K562 (cell line): ENCODE results near the gene BHLHE40. TPM values are rescaled to one million over a fixed set of nuclear protein-coding genes. Genes with fewer than 3 reads are reported as not detected.

Experiments used
- ATF1 ChIP-seq, 2 experiments: fragments of 450-650 bp in 1 of 2; IDR thresholded peaks; 2 replicates each; pipeline ENCODE4 v1.6.1; 2016; ENCODE audit warnings: missing compliant biosample characterization in 1 of 2, missing genetic modification characterization in 1 of 2
- CBX3 ChIP-seq, 2 experiments: IDR thresholded peaks; 1 replicate in 1 of 2; 2 replicates in 1 of 2; pipeline ENCODE4 v1.6.1; 2012; ENCODE audit warnings: inconsistent platforms in 2 of 2, low read length in 2 of 2, borderline replicate concordance in 1 of 2, control low read depth in 1 of 2
- EGR1 ChIP-seq: fragments of 450-650 bp; conservative IDR thresholded peaks from 2 replicates; pipeline ENCODE4 v1.6.1; 2017; ENCODE audit warnings: mild to moderate bottlenecking
- EHMT2 ChIP-seq: fragments of 450-650 bp; IDR thresholded peaks from 2 replicates; pipeline ENCODE4 v1.6.1; 2018; ENCODE audit warnings: antibody characterized with exemption
- ETV1 ChIP-seq: fragments of 450-650 bp; conservative IDR thresholded peaks from 2 replicates; pipeline ENCODE4 v1.6.1; 2016; ENCODE audit warnings: missing genetic modification characterization, control low read depth, low read depth, missing compliant biosample characterization
- FOXK1 ChIP-seq: sonication (generic); formaldehyde crosslinking; IDR thresholded peaks from 2 replicates; pipeline ENCODE4 v1.8.0; 2022; ENCODE audit warnings: missing genetic modification reagents, mild to moderate bottlenecking, borderline replicate concordance
- FOXK2 ChIP-seq, 2 experiments: fragments of 450-650 bp; IDR thresholded peaks in 1 of 2; conservative IDR thresholded peaks in 1 of 2; 2 replicates each; pipeline ENCODE4 v1.6.1; 2016; ENCODE audit warnings: low read depth in 2 of 2, mild to moderate bottlenecking in 1 of 2
- GTF2F1 ChIP-seq: IDR thresholded peaks from 2 replicates; pipeline ENCODE4 v1.6.1; 2011; ENCODE audit warnings: low read depth, low read length, improper control_type of control experiment
- HDGF ChIP-seq: fragments of 450-650 bp; IDR thresholded peaks from 2 replicates; pipeline ENCODE4 v1.6.1; 2016
- KDM5B ChIP-seq: fragments of 200-600 bp; sonication (generic); IDR thresholded peaks from 2 replicates; pipeline ENCODE4 v1.6.1; 2012; ENCODE audit warnings: low read depth, mild to moderate bottlenecking, moderate library complexity, low read length, control low read depth, inconsistent platforms; ENCODE audit not compliant: insufficient replicate concordance
- LEF1 ChIP-seq: fragments of 450-650 bp; IDR thresholded peaks from 2 replicates; pipeline ENCODE4 v1.6.1; 2016; ENCODE audit warnings: mild to moderate bottlenecking
- MTA2 ChIP-seq: fragments of 450-650 bp; IDR thresholded peaks from 2 replicates; pipeline ENCODE4 v1.6.1; 2016; ENCODE audit warnings: low read depth
- NR2C1 ChIP-seq, 2 experiments: fragments of 450-650 bp; IDR thresholded peaks; 2 replicates each; pipeline ENCODE4 v1.6.1; 2017; ENCODE audit warnings: mild to moderate bottlenecking in 2 of 2, antibody characterized with exemption in 1 of 2, inconsistent platforms in 1 of 2, missing compliant biosample characterization in 1 of 2, missing genetic modification characterization in 1 of 2
- SAP30 ChIP-seq: fragments of 200-600 bp; sonication (generic); IDR thresholded peaks from 2 replicates; pipeline ENCODE4 v1.6.1; 2012; ENCODE audit warnings: borderline replicate concordance, low read depth, mild to moderate bottlenecking, moderate library complexity, low read length, control low read depth, inconsistent platforms; ENCODE audit not compliant: insufficient read depth, poor library complexity, severe bottlenecking
- TAL1 ChIP-seq: fragments of 450-650 bp; IDR thresholded peaks from 2 replicates; pipeline ENCODE4 v1.6.1; 2016; ENCODE audit warnings: mild to moderate bottlenecking
- TARDBP ChIP-seq: fragments of 450-650 bp; IDR thresholded peaks from 2 replicates; pipeline ENCODE4 v1.6.1; 2016
- ZNF175 ChIP-seq: fragments of 200-800 bp; sonication (Bioruptor generic); IDR thresholded peaks from 2 replicates; pipeline ENCODE4 v1.6.1; 2016; ENCODE audit warnings: low read depth, mild to moderate bottlenecking, missing genetic modification characterization, missing compliant biosample characterization
- ZNF707 ChIP-seq: fragments of 250-450 bp; sonication (Bioruptor Pico); conservative IDR thresholded peaks from 2 replicates; pipeline ENCODE4 v1.8.0; 2022; ENCODE audit warnings: inconsistent platforms, mild to moderate bottlenecking, moderate library complexity
- ZNF76 ChIP-seq: fragments of 250-450 bp; sonication (Bioruptor Pico); IDR thresholded peaks from 2 replicates; pipeline ENCODE4 v1.4.0; 2020; ENCODE audit warnings: mild to moderate bottlenecking, moderate library complexity, borderline replicate concordance
- polyA plus RNA-seq, 8 experiments: library from polyadenylated mRNA; depleted of rRNA in 4 of 8; stranded (reverse) in 5 of 8; unstranded in 3 of 8; fragments of >200 nt; fragmentation: Nextera tagmentation in 2 of 8; fragmentation: Illumina TruSeq in 1 of 8; extraction: Ambion mirVana in 2 of 8; extraction: Trizol in 1 of 8; gene quantifications; 2 replicates each; pipeline versions ENCODE4 v1.2.1 to v1.2.3, GENCODE V29; 2011 to 2014; ENCODE audit warnings: inconsistent platforms in 1 of 8, missing spikeins in 1 of 8
- total RNA-seq, 7 experiments: library from RNA; depleted of rRNA in 6 of 7; stranded (reverse); fragments of >200 nt in 6 of 7; fragmentation: Illumina TruSeq in 2 of 7; extraction: Trizol in 2 of 7; gene quantifications; 2 replicates each; pipeline versions ENCODE4 v1.2.1 to v1.2.3, GENCODE V29; 2011 to 2021; ENCODE audit warnings: low replicate concordance in 1 of 7
- TF ChIP-seq, protein P1 (sequence below), 2 experiments: IDR thresholded peaks; 2 replicates each; pipeline ENCODE4 v1.6.1; 2011; ENCODE audit warnings: borderline replicate concordance in 1 of 2, control low read depth in 1 of 2, low read depth in 1 of 2, low read length in 1 of 2, mild to moderate bottlenecking in 1 of 2, mixed read lengths in 1 of 2, moderate library complexity in 1 of 2; ENCODE audit not compliant: insufficient read depth in 1 of 2, insufficient read length in 1 of 2, poor library complexity in 1 of 2, severe bottlenecking in 1 of 2; ENCODE audit errors: extremely low read depth in 1 of 2
- TF ChIP-seq, protein P2 (sequence below), 2 experiments: fragments of 200-800 bp in 1 of 2; sonication (Bioruptor generic) in 1 of 2; sonication (generic) in 1 of 2; formaldehyde crosslinking in 1 of 2; IDR thresholded peaks in 1 of 2; conservative IDR thresholded peaks in 1 of 2; 2 replicates each; pipeline versions ENCODE4 v1.5.0 to v1.6.1; 2016 to 2020; ENCODE audit warnings: missing compliant biosample characterization in 1 of 2, missing genetic modification characterization in 1 of 2, missing genetic modification reagents in 1 of 2
- TF ChIP-seq, protein P3 (sequence below): fragments of 450-650 bp; IDR thresholded peaks from 2 replicates; pipeline ENCODE4 v1.7.0; 2016; ENCODE audit warnings: borderline replicate concordance

BHLHE40 gene
- total and polyA plus RNA-seq, 9 of the 15 experiments (the other 6 are each of a cell fraction or from before 2014, with no cell fraction given), result 12.0 to 83.9 (median 31.4) TPM

GRCh38 chr3:4988983-4989834 is 10.0 kb downstream of the BHLHE40 start (continued):
- TF ChIP-seq, protein P1, sequence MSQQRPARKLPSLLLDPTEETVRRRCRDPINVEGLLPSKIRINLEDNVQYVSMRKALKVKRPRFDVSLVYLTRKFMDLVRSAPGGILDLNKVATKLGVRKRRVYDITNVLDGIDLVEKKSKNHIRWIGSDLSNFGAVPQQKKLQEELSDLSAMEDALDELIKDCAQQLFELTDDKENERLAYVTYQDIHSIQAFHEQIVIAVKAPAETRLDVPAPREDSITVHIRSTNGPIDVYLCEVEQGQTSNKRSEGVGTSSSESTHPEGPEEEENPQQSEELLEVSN (IDR thresholded peaks at IDR 0.05; ENCODE audit: borderline replicate concordance in 1 of 2, extremely low read depth in 1 of 2, insufficient read depth in 1 of 2, insufficient read length in 1 of 2, low read depth in 1 of 2, low read length in 1 of 2, poor library complexity in 1 of 2, severe bottlenecking in 1 of 2), result peak; percentile 82 to 85
- 0 out of 2 replicates have a peak, but pooled peaks have one; percentile 35 for TF ChIP-seq HDGF
- no peak for TF ChIP-seq GTF2F1
- TF ChIP-seq ZNF707 (CRISPR knock-in tag), result 0 out of 2 replicates have a peak, but pooled peaks have one; percentile 2
- no peak for TF ChIP-seq NR2C1 (IDR thresholded peaks at IDR 0.05)
- peak; percentile 76 for TF ChIP-seq NR2C1 (tag; IDR thresholded peaks at IDR 0.05)
- peak; percentile 82 for TF ChIP-seq ZNF175 (CRISPR knock-in tag)
- TF ChIP-seq CBX3 (IDR thresholded peaks at IDR 0.05; ENCODE audit: borderline replicate concordance in 1 of 2, low read length in 2 of 2), result peak in 1 of 2 experiments; percentile 57; a peak in 1 of 3 replicates
- 0 out of 2 replicates have a peak, but pooled peaks have one; percentile 43 for TF ChIP-seq ETV1 (tag)
- TF ChIP-seq KDM5B, result peak; percentile 49
- no peak for TF ChIP-seq ATF1 (CRISPR knock-in tag; IDR thresholded peaks at IDR 0.05)
- TF ChIP-seq ATF1 (tag; IDR thresholded peaks at IDR 0.05), result peak; percentile 68
- no peak; the same call in 1 of the 2 replicates for TF ChIP-seq LEF1
- peak; percentile 45; the same call in 1 of the 2 replicates for TF ChIP-seq EHMT2
- TF ChIP-seq EGR1, result peak; percentile 41; the same call in 1 of the 2 replicates
- TF ChIP-seq, protein P2, sequence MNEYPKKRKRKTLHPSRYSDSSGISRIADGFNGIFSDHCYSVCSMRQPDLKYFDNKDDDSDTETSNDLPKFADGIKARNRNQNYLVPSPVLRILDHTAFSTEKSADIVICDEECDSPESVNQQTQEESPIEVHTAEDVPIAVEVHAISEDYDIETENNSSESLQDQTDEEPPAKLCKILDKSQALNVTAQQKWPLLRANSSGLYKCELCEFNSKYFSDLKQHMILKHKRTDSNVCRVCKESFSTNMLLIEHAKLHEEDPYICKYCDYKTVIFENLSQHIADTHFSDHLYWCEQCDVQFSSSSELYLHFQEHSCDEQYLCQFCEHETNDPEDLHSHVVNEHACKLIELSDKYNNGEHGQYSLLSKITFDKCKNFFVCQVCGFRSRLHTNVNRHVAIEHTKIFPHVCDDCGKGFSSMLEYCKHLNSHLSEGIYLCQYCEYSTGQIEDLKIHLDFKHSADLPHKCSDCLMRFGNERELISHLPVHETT (CRISPR knock-in tag; conservative IDR thresholded peaks at IDR 0.05 in 1 of 2, IDR thresholded peaks at IDR 0.05 in 1 of 2), result peak in 1 of 2 experiments; percentile 76; a peak in 1 of 4 replicates
- peak; percentile 60 for TF ChIP-seq MTA2
- TF ChIP-seq, protein P3, sequence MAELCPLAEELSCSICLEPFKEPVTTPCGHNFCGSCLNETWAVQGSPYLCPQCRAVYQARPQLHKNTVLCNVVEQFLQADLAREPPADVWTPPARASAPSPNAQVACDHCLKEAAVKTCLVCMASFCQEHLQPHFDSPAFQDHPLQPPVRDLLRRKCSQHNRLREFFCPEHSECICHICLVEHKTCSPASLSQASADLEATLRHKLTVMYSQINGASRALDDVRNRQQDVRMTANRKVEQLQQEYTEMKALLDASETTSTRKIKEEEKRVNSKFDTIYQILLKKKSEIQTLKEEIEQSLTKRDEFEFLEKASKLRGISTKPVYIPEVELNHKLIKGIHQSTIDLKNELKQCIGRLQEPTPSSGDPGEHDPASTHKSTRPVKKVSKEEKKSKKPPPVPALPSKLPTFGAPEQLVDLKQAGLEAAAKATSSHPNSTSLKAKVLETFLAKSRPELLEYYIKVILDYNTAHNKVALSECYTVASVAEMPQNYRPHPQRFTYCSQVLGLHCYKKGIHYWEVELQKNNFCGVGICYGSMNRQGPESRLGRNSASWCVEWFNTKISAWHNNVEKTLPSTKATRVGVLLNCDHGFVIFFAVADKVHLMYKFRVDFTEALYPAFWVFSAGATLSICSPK, result no peak
- 0 out of 2 replicates have a peak, but pooled peaks have one; percentile 71 for TF ChIP-seq ZNF76 (CRISPR knock-in tag)
- no peak for TF ChIP-seq SAP30
- 0 out of 2 replicates have a peak, but pooled peaks have one; percentile 35 for TF ChIP-seq TARDBP
- TF ChIP-seq TAL1, result peak; percentile 47
- peak; percentile 86 to 93 for TF ChIP-seq FOXK2 (conservative IDR thresholded peaks at IDR 0.05 in 1 of 2, IDR thresholded peaks at IDR 0.05 in 1 of 2; ENCODE audit: low read depth in 2 of 2)
- no peak for TF ChIP-seq FOXK1
